ENCODE measurements around the gene TAS2R38. TPM values are rescaled to one million over a fixed set of nuclear protein-coding genes. Genes with fewer than 3 reads are reported as not detected.

TAS2R38 gene
- total RNA-seq, 4 donors from 2014 or later = not detected

- no peaks in the 10 kb centered on the region for H3K4me1 ChIP-seq
- intact Hi-C loops (cut with DNase I) = no loop called here
- H3K27ac ChIP-seq (replicated peaks in 1 of 4) = no peak overlapping the region
- no peak for DNase-seq (ENCODE audit: extremely low spot score)
- no peaks in the 10 kb centered on the region for H3K9me3 ChIP-seq
- no peaks in the 10 kb centered on the region for H3K36me3 ChIP-seq
- 70% methylated on average over 1 of the region's 1 CpG for WGBS
- H3K27me3 ChIP-seq = no peaks in the 10 kb centered on the region
- no peak for TF ChIP-seq POLR2AphosphoS5 (IDR thresholded peaks at IDR 0.05)
- TF ChIP-seq POLR2A (IDR thresholded peaks at IDR 0.05; ENCODE audit: low read depth) = no peak
- TF ChIP-seq CTCF (IDR thresholded peaks at IDR 0.05) = no peak
- TF ChIP-seq EP300 (IDR thresholded peaks at IDR 0.05) = no peak
- H3K4me3 ChIP-seq = no peak overlapping the region
Observed at GRCh38 chr7:141952461-141952860, 21.1 kb downstream of the TAS2R38 start.

GRCh38 chr7:141950806-141951205 is 22.8 kb downstream of the TAS2R38 start:
- WGBS = 91% methylated on average over 1 of the region's 1 CpG
- intact Hi-C loops (cut with DNase I) = no loop called here

GRCh38 chr7:141949911-141950310 is 23.7 kb downstream of the TAS2R38 start:
- Histone ChIP-seq H3K4me3 (no peak overlapping the region), H3K9me3 (no peaks in the 10 kb centered on the region), H3K36me3 (no peaks in the 10 kb centered on the region), H3K4me1 (no peaks in the 10 kb centered on the region), H3K27ac (replicated peaks in 1 of 4) (no peak overlapping the region), H3K27me3 (no peaks in the 10 kb centered on the region)
- WGBS = 86% methylated on average over 3 of the region's 3 CpGs
- intact Hi-C loops (cut with DNase I) = no loop called here
- no peak for DNase-seq (ENCODE audit: extremely low spot score)
- TF ChIP-seq CTCF (IDR thresholded peaks at IDR 0.05) (no peak), POLR2AphosphoS5 (IDR thresholded peaks at IDR 0.05) (no peak), POLR2A (IDR thresholded peaks at IDR 0.05; ENCODE audit: low read depth) (no peak), EP300 (IDR thresholded peaks at IDR 0.05) (no peak)

More at GRCh38 chr7:141950806-141951205, 22.8 kb downstream of the TAS2R38 start:
- H3K27ac ChIP-seq (replicated peaks in 1 of 4) = no peak overlapping the region
- no peak overlapping the region for H3K4me3 ChIP-seq
- no peaks in the 10 kb centered on the region for H3K9me3 ChIP-seq
- no peaks in the 10 kb centered on the region for H3K4me1 ChIP-seq
- no peak for TF ChIP-seq POLR2AphosphoS5 (IDR thresholded peaks at IDR 0.05)
- no peak for TF ChIP-seq CTCF (IDR thresholded peaks at IDR 0.05)
- TF ChIP-seq POLR2A (IDR thresholded peaks at IDR 0.05; ENCODE audit: low read depth) = no peak
- TF ChIP-seq EP300 (IDR thresholded peaks at IDR 0.05) = no peak
- no peak for DNase-seq (ENCODE audit: extremely low spot score)
- no peaks in the 10 kb centered on the region for H3K27me3 ChIP-seq
- H3K36me3 ChIP-seq = no peaks in the 10 kb centered on the region

- no peak overlapping the region for H3K27ac ChIP-seq (replicated peaks in 1 of 4)
- intact Hi-C loops (cut with DNase I) = no loop called here
- H3K27me3 ChIP-seq = no peaks in the 10 kb centered on the region
- H3K36me3 ChIP-seq = no peaks in the 10 kb centered on the region
- TF ChIP-seq EP300 (IDR thresholded peaks at IDR 0.05) (no peak), CTCF (IDR thresholded peaks at IDR 0.05) (no peak), POLR2A (IDR thresholded peaks at IDR 0.05; ENCODE audit: low read depth) (no peak), POLR2AphosphoS5 (IDR thresholded peaks at IDR 0.05) (no peak)
- no peaks in the 10 kb centered on the region for H3K4me1 ChIP-seq
- WGBS = 55% methylated on average over 2 of the region's 2 CpGs
- H3K4me3 ChIP-seq = no peak overlapping the region
- H3K9me3 ChIP-seq = no peaks in the 10 kb centered on the region
- DNase-seq (ENCODE audit: extremely low spot score) = no peak
Observed at GRCh38 chr7:141949451-141949850, 24.1 kb downstream of the TAS2R38 start.

- DNase-seq (ENCODE audit: extremely low spot score) = no peak
- H3K4me1 ChIP-seq = no peaks in the 10 kb centered on the region
- no peak overlapping the region for H3K27ac ChIP-seq (replicated peaks in 1 of 4)
- H3K9me3 ChIP-seq = no peaks in the 10 kb centered on the region
- intact Hi-C loops (cut with DNase I) = no loop called here
- H3K4me3 ChIP-seq = no peak overlapping the region
- H3K27me3 ChIP-seq = no peaks in the 10 kb centered on the region
- H3K36me3 ChIP-seq = no peaks in the 10 kb centered on the region
- TF ChIP-seq EP300 (IDR thresholded peaks at IDR 0.05) (no peak), POLR2A (IDR thresholded peaks at IDR 0.05; ENCODE audit: low read depth) (no peak), POLR2AphosphoS5 (IDR thresholded peaks at IDR 0.05) (no peak), CTCF (IDR thresholded peaks at IDR 0.05) (no peak)
- WGBS = 77% methylated on average over 2 of the region's 2 CpGs
Observed at GRCh38 chr7:141949021-141949420, 24.6 kb downstream of the TAS2R38 start.
